8988T (cell line): Measurements from ENCODE around the gene SMARCB1.

Experiments used
- DNase-seq: peaks from one replicate; pipeline ENCODE4 v3.0.0; 2011

Gene SMARCB1

GRCh38 chr22:23786752-23787599 lies at the start of gene SMARCB1:
Gene SMARCB1 (plus strand): TSS chr22:23786966. CDS start chr22:23787170, 204 bp downstream.
- peak; percentile 95 for DNase-seq

- DNase-seq = no peak
Observed at GRCh38 chr22:23737696-23738095, 49.1 kb upstream of the SMARCB1 start.

- DNase-seq = no peak
Observed at GRCh38 chr22:23742505-23743264, 44.1 kb upstream of the SMARCB1 start.

GRCh38 chr22:23743303-23743705 lies 43.5 kb upstream of the SMARCB1 start:
- DNase-seq = no peak

- DNase-seq = no peak
Observed at GRCh38 chr22:23744001-23744400, 42.8 kb upstream of the SMARCB1 start.

GRCh38 chr22:23744485-23744884 lies 42.3 kb upstream of the SMARCB1 start:
- DNase-seq = no peak

GRCh38 chr22:23745791-23746190 lies 41.0 kb upstream of the SMARCB1 start:
- DNase-seq = no peak

GRCh38 chr22:23749841-23750301 lies 36.9 kb upstream of the SMARCB1 start:
- no peak for DNase-seq

- DNase-seq = no peak
Observed at GRCh38 chr22:23750367-23750713, 36.4 kb upstream of the SMARCB1 start.

GRCh38 chr22:23750714-23751440 lies 35.9 kb upstream of the SMARCB1 start, which contains the start of gene ZNF70:
Gene ZNF70 (minus strand): TSS chr22:23751112. CDS start chr22:23745140, 5,972 bp downstream.
- DNase-seq = peak; percentile 82

- DNase-seq = no peak
Observed at GRCh38 chr22:23751441-23751996, 35.2 kb upstream of the SMARCB1 start.

- no peak for DNase-seq
Observed at GRCh38 chr22:23752090-23752691, 34.6 kb upstream of the SMARCB1 start.

- no peak for DNase-seq
Observed at GRCh38 chr22:23752750-23753149, 34.0 kb upstream of the SMARCB1 start.

GRCh38 chr22:23753385-23753784 lies 33.4 kb upstream of the SMARCB1 start:
- DNase-seq = no peak

- DNase-seq = no peak
Observed at GRCh38 chr22:23754220-23754919, 32.4 kb upstream of the SMARCB1 start, which contains the start of gene VPREB3. Gene VPREB3 (minus strand): TSS chr22:23754425. CDS start chr22:23754363, 62 bp downstream.

- no peak for DNase-seq
Observed at GRCh38 chr22:23754980-23755636, 31.7 kb upstream of the SMARCB1 start.

GRCh38 chr22:23755711-23756110 lies 31.1 kb upstream of the SMARCB1 start:
- DNase-seq = no peak

GRCh38 chr22:23756891-23757290 lies 29.9 kb upstream of the SMARCB1 start:
- DNase-seq = no peak

GRCh38 chr22:23759566-23759965 lies 27.2 kb upstream of the SMARCB1 start:
- no peak for DNase-seq

GRCh38 chr22:23760056-23760455 lies 26.7 kb upstream of the SMARCB1 start:
- DNase-seq = no peak
